Effector CD8-positive, alpha-beta T cell (primary cell): ENCODE measurements around the gene SUN1.
"Not testable (repeated sequence)": the region's sequence is repeated elsewhere in the genome, so short reads cannot be mapped to it uniquely, and the experiment has no call there.

ENCODE experiments used
- DNase-seq: peaks from one replicate; lab custom pipeline; 2025; lab: John Stamatoyannopoulos, UW

The SUN1 gene

GRCh38 chr7:834277-834676 lies 2.0 kb downstream of the SUN1 start:
- no peak for DNase-seq

DNA sequence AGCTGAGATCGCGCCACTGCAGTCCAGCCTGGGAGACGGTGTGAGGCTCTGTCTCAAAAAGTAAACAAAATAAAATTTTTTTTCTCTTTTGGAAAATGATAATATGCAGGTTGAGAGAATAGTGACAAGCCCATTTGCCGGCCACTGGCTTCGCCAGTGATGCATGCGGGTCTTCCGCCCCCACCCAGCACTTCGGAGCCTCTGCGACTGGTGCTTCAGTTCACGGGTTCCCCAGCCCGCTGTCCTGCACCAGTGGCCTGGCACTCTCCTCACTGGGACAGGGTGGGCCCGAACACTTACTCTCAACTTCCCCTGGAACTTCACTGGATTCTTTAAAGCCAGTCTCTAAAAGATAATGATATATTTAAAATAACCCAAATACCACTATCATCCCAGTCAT lies 2.7 kb downstream of the SUN1 start:
- DNase-seq, result no peak

- no peak for DNase-seq
Measured at GRCh38 chr7:835485-836401, 3.5 kb downstream of the SUN1 start.

DNA sequence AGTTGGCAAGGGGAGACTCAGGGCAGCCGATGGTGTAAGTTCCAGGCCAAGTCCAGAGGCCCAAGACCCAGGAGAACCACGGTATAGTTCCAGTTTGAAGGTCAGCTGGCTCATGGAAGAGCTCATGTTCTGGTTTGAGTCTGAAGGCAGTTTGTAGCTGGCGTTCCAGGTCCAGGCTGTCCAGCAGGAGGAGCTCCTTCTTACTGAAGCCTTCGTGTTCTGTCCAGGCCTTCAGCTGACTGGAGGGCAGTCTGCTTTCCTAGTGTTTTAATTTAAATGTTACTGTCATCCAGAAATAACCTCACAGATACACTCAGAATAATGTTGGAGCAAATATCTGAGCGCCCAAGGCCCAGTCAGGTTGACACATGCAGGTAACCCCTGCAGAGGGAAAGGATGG lies 4.2 kb downstream of the SUN1 start:
- DNase-seq, result no peak

- no peak for DNase-seq
Measured at GRCh38 chr7:837001-837400, 4.7 kb downstream of the SUN1 start.

- DNase-seq, result no peak
Measured at GRCh38 chr7:840001-840600, 7.8 kb downstream of the SUN1 start.

DNA sequence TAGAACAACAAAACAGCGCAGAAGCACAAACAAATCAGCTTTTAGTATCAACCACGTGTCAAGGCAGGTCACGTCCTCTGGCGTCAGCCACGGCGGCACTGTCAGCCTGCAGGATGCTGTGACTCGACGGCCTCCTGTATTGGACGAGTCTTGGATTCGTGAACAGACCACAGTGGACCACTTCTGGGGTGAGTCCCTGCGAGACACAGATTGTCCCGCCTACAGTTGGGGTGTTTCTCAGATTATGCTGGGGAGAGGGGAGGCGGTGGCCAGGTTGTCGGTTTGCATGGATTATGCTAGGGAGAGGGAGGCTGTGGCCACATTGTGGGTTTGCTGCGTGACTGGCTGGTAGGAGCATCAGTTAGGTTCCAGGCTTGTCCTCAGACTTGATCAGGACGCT lies 9.7 kb downstream of the SUN1 start:
- no peak for DNase-seq

- DNase-seq, result no peak
Measured at GRCh38 chr7:842431-843031, 10.3 kb downstream of the SUN1 start.

GRCh38 chr7:843230-843629 lies 11.0 kb downstream of the SUN1 start:
- DNase-seq, result no peak

DNA sequence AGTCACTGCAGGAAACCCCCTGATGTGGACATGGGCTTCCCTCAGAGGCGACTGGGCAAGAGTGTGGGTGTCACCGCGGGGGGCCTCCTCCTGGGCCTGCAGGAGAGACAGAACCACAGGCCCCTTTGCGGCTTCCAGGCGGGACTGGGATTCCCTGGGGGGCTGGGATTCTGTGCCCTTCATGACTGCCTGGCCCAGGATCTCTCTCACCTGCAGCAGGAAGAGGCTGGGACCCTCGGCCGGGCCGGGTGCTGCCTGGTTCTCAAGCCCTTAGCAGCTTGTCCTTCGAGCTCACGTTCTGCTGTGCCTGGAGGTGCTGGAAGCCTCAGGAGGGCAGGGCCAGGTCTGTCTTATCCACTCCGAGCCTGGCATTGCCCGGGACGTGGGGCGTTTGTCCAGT lies 11.8 kb downstream of the SUN1 start:
- no peak for DNase-seq

GRCh38 chr7:844514-844913 lies 12.2 kb downstream of the SUN1 start:
- DNase-seq, result no peak

DNA sequence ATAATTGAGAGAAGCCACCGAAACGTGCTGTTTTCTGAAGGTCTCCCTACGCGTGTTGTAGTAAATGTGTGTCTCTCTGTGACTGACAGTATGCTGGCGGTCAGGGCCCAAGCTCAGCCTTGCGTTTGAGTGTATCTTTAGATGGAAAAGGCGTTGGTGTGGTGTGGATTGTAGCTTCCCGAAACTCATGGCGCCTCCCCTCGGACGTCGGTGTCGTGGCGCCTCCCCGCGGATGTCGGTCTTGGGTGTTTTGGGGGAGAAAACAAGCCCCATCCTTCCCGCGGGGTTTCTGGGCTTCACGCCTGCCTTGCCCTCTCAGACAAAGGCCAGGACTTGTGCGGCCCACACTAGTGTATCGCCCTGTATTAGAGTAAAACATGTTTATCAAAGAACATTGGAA lies 12.8 kb downstream of the SUN1 start:
- DNase-seq, result no peak

DNA sequence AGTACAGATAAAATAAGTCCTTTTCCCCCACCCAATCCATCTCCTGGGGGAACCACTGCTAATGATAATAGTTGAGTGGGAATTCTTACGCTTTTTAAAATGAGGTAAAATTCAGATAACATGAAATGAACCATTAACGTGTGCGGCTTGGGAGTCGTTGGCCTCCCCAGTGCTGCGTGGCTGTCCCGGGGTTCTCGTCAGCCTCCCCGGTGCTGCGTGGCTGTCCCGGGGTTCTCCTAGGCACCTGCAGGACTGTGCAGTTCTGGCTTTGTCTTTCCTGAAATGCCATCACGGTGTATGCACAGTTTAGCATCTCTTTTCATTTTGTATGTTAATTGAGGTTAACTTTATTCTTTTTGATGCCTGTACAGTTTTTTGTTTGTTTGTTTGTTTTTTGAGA lies 13.5 kb downstream of the SUN1 start:
- DNase-seq, result no peak

DNA sequence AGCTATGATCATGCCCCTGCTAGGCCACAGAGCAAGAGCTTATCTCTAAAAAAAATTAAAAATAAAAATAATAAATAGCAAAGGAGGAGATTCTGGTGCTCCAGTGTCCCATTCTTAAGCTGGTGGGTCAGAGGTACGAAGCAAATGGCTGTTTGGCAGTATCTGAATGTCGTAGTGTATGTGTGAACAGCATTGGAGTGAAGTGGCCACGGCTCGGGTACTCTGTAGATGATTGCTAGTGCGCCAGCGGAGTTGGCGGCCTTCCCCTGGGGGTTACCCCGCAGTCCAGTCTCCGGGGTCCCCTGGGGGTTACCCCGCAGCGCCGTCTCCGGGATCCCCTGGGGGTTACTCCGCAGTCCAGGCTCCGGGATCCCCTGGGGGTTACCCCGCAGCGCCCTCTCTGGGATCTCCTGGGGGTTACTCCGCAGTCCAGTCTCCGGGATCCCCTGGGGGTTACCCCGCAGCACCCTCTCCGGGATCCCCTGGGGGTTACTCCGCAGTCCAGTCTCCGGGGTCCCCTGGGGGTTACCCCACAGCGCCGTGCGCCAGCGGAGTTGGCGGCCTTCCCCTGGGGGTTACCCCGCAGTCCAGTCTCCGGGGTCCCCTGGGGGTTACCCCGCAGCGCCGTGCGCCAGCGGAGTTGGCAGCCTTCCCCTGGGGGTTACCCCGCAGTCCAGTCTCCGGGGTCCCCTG lies 14.8 kb downstream of the SUN1 start:
- DNase-seq, result not testable (repeated sequence)

- not testable (repeated sequence) for DNase-seq
Measured at GRCh38 chr7:847728-848127, 15.5 kb downstream of the SUN1 start.

- DNase-seq, result no peak
Measured at GRCh38 chr7:849145-849544, 16.9 kb downstream of the SUN1 start.

- no peak for DNase-seq
Measured at GRCh38 chr7:849781-850180, 17.5 kb downstream of the SUN1 start.

DNA sequence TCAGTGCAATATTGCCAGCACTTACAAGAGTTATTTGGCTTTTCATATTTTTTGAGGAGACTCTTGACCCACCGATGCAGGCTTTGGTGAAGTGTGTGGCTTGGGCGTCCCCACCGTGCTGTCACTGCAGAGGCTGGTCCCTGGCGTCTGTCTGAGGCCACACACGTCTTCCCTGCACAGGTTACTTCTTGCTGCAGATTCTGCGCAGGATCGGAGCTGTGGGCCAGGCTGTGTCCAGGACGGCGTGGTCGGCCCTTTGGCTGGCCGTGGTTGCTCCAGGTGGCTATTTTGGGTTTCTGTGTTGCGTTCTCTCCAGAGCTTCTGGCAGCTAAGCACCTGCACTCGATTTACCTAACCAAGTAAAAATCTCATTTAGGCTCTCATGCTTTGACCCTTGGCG lies 18.9 kb downstream of the SUN1 start:
- no peak for DNase-seq

GRCh38 chr7:853366-854117 lies 21.3 kb downstream of the SUN1 start:
- no peak for DNase-seq

- DNase-seq, result no peak
Measured at GRCh38 chr7:854118-854775, 22.0 kb downstream of the SUN1 start.

GRCh38 chr7:855686-856369 lies 23.6 kb downstream of the SUN1 start:
- no peak for DNase-seq
